WI38 (cell line): Measurements from ENCODE around the gene VEPH1.
"Not testable (repeated sequence)": the region's sequence is repeated elsewhere in the genome, so short reads cannot be mapped to it uniquely, and the experiment has no call there.

Source experiments
- H3K4me3 ChIP-seq: 2 replicates; pipeline ENCODE4 v1.5.1; 2011; ENCODE audit warnings: low read depth, mild to moderate bottlenecking, control low read depth, low read length
- TF ChIP-seq, protein P1 (sequence below): IDR thresholded peaks from 2 replicates; pipeline ENCODE4 v1.5.1; 2012; ENCODE audit warnings: low read depth, mild to moderate bottlenecking, control low read depth, low read length

The VEPH1 gene

GRCh38 chr3:157354722-157355121 is 148.5 kb downstream of the VEPH1 start:
- H3K4me3 ChIP-seq, result no peak overlapping the region
- TF ChIP-seq, protein P1, sequence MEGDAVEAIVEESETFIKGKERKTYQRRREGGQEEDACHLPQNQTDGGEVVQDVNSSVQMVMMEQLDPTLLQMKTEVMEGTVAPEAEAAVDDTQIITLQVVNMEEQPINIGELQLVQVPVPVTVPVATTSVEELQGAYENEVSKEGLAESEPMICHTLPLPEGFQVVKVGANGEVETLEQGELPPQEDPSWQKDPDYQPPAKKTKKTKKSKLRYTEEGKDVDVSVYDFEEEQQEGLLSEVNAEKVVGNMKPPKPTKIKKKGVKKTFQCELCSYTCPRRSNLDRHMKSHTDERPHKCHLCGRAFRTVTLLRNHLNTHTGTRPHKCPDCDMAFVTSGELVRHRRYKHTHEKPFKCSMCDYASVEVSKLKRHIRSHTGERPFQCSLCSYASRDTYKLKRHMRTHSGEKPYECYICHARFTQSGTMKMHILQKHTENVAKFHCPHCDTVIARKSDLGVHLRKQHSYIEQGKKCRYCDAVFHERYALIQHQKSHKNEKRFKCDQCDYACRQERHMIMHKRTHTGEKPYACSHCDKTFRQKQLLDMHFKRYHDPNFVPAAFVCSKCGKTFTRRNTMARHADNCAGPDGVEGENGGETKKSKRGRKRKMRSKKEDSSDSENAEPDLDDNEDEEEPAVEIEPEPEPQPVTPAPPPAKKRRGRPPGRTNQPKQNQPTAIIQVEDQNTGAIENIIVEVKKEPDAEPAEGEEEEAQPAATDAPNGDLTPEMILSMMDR, result peak; percentile 38; the same call in 1 of the 2 replicates

- TF ChIP-seq, protein P1, result no peak
- no peak overlapping the region for H3K4me3 ChIP-seq
Measured at GRCh38 chr3:157354254-157354653, 149.0 kb downstream of the VEPH1 start.

DNA sequence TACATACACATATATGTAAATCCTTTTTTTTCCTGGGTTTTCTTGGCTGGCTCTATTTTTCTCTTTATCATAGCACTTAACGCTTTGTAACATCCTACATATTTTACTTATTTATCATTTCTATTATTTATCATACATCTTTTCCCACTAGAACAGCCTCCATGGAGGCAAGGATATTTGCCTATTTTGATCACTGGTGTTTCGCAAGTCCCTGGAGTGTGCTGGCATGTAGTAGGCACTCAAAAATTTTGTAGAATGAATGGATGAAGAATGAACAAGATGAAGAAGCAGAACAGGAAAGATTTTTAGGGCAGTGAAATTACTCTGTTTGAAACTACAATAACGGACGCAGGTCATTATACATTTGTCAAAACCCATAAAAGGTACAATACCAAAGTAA is 149.6 kb downstream of the VEPH1 start:
- no peak overlapping the region for H3K4me3 ChIP-seq
- TF ChIP-seq, protein P1, result no peak

DNA sequence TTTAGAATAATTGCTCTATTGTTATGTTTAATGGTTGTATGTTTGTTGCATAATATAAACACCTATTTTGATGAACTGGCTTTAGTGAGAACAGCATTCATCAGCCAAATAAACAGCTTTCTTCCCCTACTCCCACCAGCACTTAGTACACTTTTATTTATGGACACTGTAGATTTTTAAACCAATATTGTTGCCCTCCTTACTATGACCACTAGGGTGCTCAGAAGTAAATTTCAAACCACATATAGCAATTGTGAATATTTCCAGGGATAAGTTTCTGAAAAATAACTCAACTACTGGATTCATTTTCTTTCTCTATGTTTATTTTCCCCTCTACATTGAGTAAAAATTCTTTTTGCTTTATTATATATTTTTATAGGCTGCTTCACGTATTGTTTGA is 151.2 kb downstream of the VEPH1 start:
- no peak overlapping the region for H3K4me3 ChIP-seq
- TF ChIP-seq, protein P1, result peak; percentile 7; the same call in 1 of the 2 replicates

DNA sequence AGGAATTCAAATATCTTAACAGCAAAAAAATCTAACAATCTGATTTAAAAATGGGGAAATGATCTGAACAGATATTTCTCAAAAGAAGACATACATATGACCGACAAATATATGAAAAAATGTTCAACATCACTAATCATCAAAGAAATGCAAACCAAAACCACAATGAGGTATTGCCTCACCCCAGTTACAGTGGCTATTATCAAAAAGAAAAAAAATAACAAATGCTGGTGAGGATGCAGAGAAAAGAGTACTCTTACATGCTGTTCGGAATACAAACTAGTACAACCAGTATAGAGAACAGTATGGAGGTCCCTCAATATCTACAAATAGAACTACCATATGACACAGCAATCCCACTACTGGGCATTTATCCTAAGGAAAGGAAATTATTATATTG is 152.6 kb downstream of the VEPH1 start:
- not testable (repeated sequence) for H3K4me3 ChIP-seq

DNA sequence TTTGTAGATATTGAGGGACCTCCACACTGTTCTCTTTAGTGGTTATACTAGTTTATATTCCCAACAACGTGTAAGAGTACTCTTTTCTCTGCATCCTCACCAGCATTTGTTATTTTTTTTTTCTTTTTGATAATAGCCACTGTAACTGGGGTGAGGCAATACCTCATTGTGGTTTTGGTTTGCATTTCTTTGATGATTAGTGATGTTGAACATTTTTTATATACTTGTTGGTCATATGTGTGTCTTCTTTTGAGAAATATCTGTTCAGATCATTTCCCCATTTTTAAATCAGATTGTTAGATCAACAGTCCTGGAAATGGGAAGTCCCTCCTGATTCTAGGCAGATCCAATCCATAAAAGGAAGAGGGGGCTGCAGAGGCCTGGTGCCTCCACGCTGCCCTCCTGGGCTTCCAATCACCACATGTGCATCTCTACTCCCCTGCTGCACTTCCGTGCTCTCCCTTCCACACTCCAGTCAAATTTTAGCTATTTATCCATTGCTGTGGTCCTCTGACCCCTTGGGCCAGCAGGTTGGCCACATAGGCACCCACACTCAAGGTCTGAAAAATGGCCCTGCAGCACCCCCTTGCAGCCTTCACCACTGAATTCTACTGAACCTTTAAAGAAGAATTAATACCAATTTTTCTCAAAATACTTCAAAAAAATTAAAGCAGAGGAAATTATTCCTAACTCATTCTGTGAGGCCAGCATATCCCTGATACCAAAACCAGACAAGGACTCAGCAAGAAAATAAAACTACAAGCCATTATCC is 154.7 kb downstream of the VEPH1 start:
- H3K4me3 ChIP-seq, result not testable (repeated sequence)

- TF ChIP-seq, protein P1, result peak; percentile 34; the same call in 1 of the 2 replicates
- no peak overlapping the region for H3K4me3 ChIP-seq
Measured at GRCh38 chr3:157347577-157348303, 155.5 kb downstream of the VEPH1 start.

- TF ChIP-seq, protein P1, result no peak
- no peak overlapping the region for H3K4me3 ChIP-seq
Measured at GRCh38 chr3:157336252-157337009, 166.8 kb downstream of the VEPH1 start.
